Spleen (tissue), 11 donors: Measurements from ENCODE around the gene KCND3. TPM values are rescaled to one million over a fixed set of nuclear protein-coding genes. Genes with fewer than 3 reads are reported as not detected.

Experiments used
- DNase-seq: peaks from one replicate; pipeline ENCODE4 v3.0.0-alpha.2; 2020
- H3K27ac ChIP-seq, 8 donors: fragments of 200-600 bp; sonication (generic) in 7 of 8; 1 replicate in 4 of 8; 2 replicates in 4 of 8; pipeline versions ENCODE4 v1.5.0 to v1.8.0; 2016 to 2021; ENCODE audit warnings: inconsistent platforms in 4 of 8, mild to moderate bottlenecking in 4 of 8, moderate library complexity in 1 of 8
- H3K27me3 ChIP-seq, 7 donors: fragments of 200-600 bp; sonication (generic) in 6 of 7; replicated peaks in 1 of 7; 1 replicate in 4 of 7; 2 replicates in 3 of 7; pipeline versions ENCODE4 v1.5.0 to v1.8.0; 2016 to 2021; ENCODE audit warnings: inconsistent platforms in 3 of 7, mild to moderate bottlenecking in 1 of 7
- H3K36me3 ChIP-seq, 6 donors: fragments of 200-600 bp; sonication (generic) in 5 of 6; 1 replicate in 4 of 6; 2 replicates in 2 of 6; pipeline versions ENCODE4 v1.5.0 to v1.8.0; 2016 to 2021; ENCODE audit warnings: inconsistent platforms in 2 of 6
- H3K4me1 ChIP-seq, 6 donors: fragments of 200-600 bp; sonication (generic) in 5 of 6; 1 replicate in 3 of 6; 2 replicates in 3 of 6; pipeline versions ENCODE4 v1.5.0 to v1.8.0; 2016 to 2021; ENCODE audit warnings: inconsistent platforms in 3 of 6
- H3K4me3 ChIP-seq, 8 donors: fragments of 200-600 bp; sonication (generic) in 7 of 8; 1 replicate in 4 of 8; 2 replicates in 4 of 8; pipeline versions ENCODE4 v1.5.0 to v1.8.0; 2016 to 2021; ENCODE audit warnings: inconsistent platforms in 4 of 8, mild to moderate bottlenecking in 4 of 8, moderate library complexity in 2 of 8
- H3K9me3 ChIP-seq, 8 donors: fragments of 200-600 bp; sonication (generic) in 7 of 8; 1 replicate in 4 of 8; 2 replicates in 4 of 8; pipeline versions ENCODE4 v1.5.0 to v1.8.0; 2016 to 2021; ENCODE audit warnings: inconsistent platforms in 4 of 8
- CTCF ChIP-seq, 11 experiments: fragments of 200-600 bp in 7 of 11; fragments of 450-650 bp in 4 of 11; sonication (generic) in 4 of 11; IDR thresholded peaks in 8 of 11; conservative IDR thresholded peaks in 3 of 11; 1 replicate in 7 of 11; 2 replicates in 4 of 11; pipeline versions ENCODE4 v1.4.0 to v1.8.0; 2016 to 2021; ENCODE audit warnings: antibody characterized with exemption in 11 of 11, inconsistent platforms in 4 of 11, mild to moderate bottlenecking in 1 of 11
- POLR2A ChIP-seq, 3 donors: fragments of 450-650 bp; IDR thresholded peaks; one replicate each; pipeline ENCODE4 v1.5.1; 2017; ENCODE audit warnings: antibody characterized with exemption in 3 of 3, mild to moderate bottlenecking in 1 of 3
- POLR2AphosphoS5 ChIP-seq, 3 donors: sonication (generic); formaldehyde crosslinking; IDR thresholded peaks; one replicate each; pipeline ENCODE4 v1.5.1; 2017; ENCODE audit warnings: antibody characterized with exemption in 3 of 3
- WGBS, 5 donors: extraction: QIAGEN DNeasy Blood & Tissue Kit in 3 of 5; methylation state at CpG; one replicate each; pipeline versions ENCODE4 v1.1.5 to v1.1.7; 2013 to 2018; 5-methylcytosine and 5-hydroxymethylcytosine counted together
- intact Hi-C: fragments of 100-400 bp; cut with DNase I; formaldehyde crosslinking; loops from one replicate; pipeline ENCODE4 v1.15.0; 2023; ENCODE audit warnings: low total_unique reads
- polyA plus RNA-seq, 3 donors: library from polyadenylated mRNA; stranded (reverse); fragments of 200-250 nt; gene quantifications; one replicate each; pipeline ENCODE4 v1.2.1, GENCODE V29; 2013
- total RNA-seq, 7 donors: library from RNA; depleted of rRNA in 3 of 7; stranded (reverse); fragments of >200 nt in 3 of 7; fragmentation: NEBNext Ultra II Directional in 4 of 7; extraction: Animal tissue kit (Norgen Biotek cat#: 25700) in 4 of 7; gene quantifications; one replicate each; pipeline versions ENCODE4 v1.1.0 to v1.2.1, GENCODE V29; 2016 to 2021
- donor health status: healthy with polysubstance abuse.
- donor health status: DM: no; HTN: no; CAD: no; lungs with moderate emphysema.
- donor health status: DM: no; HTN: no; CAD: no.
- donor health status: Bipolar disorder and iron deficiency.
- donor health status: healthy.
- donor health status: DM: no; HTN: no; CAD: no.
- donor health status: DM: yes; HTN: yes; CAD: no.

KCND3 gene
- total and polyA plus RNA-seq, 10 donors: 0.67 to 14.2 (median 8.6) TPM

GRCh38 chr1:111804776-111805175, 184.7 kb downstream of the KCND3 start:
- Histone ChIP-seq H3K36me3 (no peaks in the 10 kb centered on the region), H3K27ac (no peak overlapping the region), H3K4me3 (no peak overlapping the region), H3K27me3 (no peaks in the 10 kb centered on the region), H3K4me1 (no peaks in the 10 kb centered on the region), H3K9me3 (no peaks in the 10 kb centered on the region)
- WGBS, 5 donors: 79 to 89% (median 88%) methylated on average over 11 of the region's 11 CpGs
- intact Hi-C loops: no loop called here
- TF ChIP-seq POLR2A (IDR thresholded peaks at IDR 0.05): no peak
- TF ChIP-seq CTCF (IDR thresholded peaks at IDR 0.05 in 8 of 11, conservative IDR thresholded peaks at IDR 0.05 in 3 of 11): no peak
- no peak for TF ChIP-seq POLR2AphosphoS5 (IDR thresholded peaks at IDR 0.05)
- no peak for DNase-seq

GRCh38 chr1:111803951-111804350, 185.5 kb downstream of the KCND3 start:
- 65 to 85% (median 77%) methylated on average over 5 of the region's 5 CpGs for WGBS, 5 donors
- DNase-seq: no peak
- Histone ChIP-seq H3K4me1 (no peaks in the 10 kb centered on the region), H3K9me3 (no peaks in the 10 kb centered on the region), H3K4me3 (no peak overlapping the region), H3K27ac (no peak overlapping the region), H3K36me3 (no peaks in the 10 kb centered on the region), H3K27me3 (no peaks in the 10 kb centered on the region)
- TF ChIP-seq POLR2A (IDR thresholded peaks at IDR 0.05) (no peak), POLR2AphosphoS5 (IDR thresholded peaks at IDR 0.05) (peak in 2 of 3 donors; percentile 8 to 32)
- intact Hi-C loops: no loop called here

DNA sequence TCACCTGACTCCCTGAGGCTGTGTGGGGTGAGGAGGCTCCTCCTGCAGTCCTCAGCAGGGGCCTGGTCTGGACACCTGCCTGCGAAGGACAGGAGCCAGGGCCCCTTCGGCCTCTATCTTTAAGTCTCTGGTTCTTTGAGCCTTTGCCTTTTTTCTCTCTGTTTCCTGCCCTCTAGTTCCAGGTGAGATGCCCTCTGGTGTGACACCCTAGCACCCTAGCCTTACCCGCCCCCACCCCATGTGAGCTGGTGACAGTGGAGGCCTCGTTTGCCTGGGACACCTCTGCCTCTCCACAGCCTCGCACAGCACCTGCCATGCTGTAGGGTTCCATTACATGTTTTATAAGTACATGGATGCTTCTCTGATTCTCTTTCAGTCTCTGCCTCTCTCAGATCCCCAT, 186.5 kb downstream of the KCND3 start:
- Histone ChIP-seq H3K9me3 (no peaks in the 10 kb centered on the region), H3K4me1 (no peaks in the 10 kb centered on the region), H3K4me3 (no peak overlapping the region), H3K27ac (no peak overlapping the region), H3K27me3 (no peaks in the 10 kb centered on the region), H3K36me3 (no peaks in the 10 kb centered on the region)
- intact Hi-C loops: no loop called here
- TF ChIP-seq CTCF (IDR thresholded peaks at IDR 0.05 in 8 of 11, conservative IDR thresholded peaks at IDR 0.05 in 3 of 11): no peak
- TF ChIP-seq POLR2AphosphoS5 (IDR thresholded peaks at IDR 0.05): no peak
- no peak for TF ChIP-seq POLR2A (IDR thresholded peaks at IDR 0.05)
- 88 to 95% (median 94%) methylated on average over 5 of the region's 5 CpGs for WGBS, 5 donors
- no peak for DNase-seq

GRCh38 chr1:111802110-111802509, 187.4 kb downstream of the KCND3 start:
- no peak for TF ChIP-seq CTCF (IDR thresholded peaks at IDR 0.05 in 8 of 11, conservative IDR thresholded peaks at IDR 0.05 in 3 of 11)
- TF ChIP-seq POLR2A (IDR thresholded peaks at IDR 0.05): no peak
- no peak for TF ChIP-seq POLR2AphosphoS5 (IDR thresholded peaks at IDR 0.05)
- Histone ChIP-seq H3K27ac (no peak overlapping the region), H3K4me3 (no peak overlapping the region), H3K4me1 (no peaks in the 10 kb centered on the region), H3K9me3 (no peaks in the 10 kb centered on the region), H3K27me3 (no peaks in the 10 kb centered on the region), H3K36me3 (no peaks in the 10 kb centered on the region)
- DNase-seq: no peak
- WGBS, 5 donors: 85 to 92% (median 91%) methylated on average over 4 to 6 of the region's 6 CpGs
- intact Hi-C loops: no loop called here
